Memory B cell (primary cell): ENCODE results near the gene TSPAN18.

Experiments used
- ATAC-seq: fragments of 150-1000 bp; cut with Tn5 transposase; 2 replicates; pipeline ENCODE4 v1.10.0; 2021; ENCODE audit warnings: low read depth, mild to moderate bottlenecking, moderate library complexity
- DNase-seq, 2 donors: peaks; one replicate each; pipeline ENCODE4 v3.0.0; 2022; ENCODE audit warnings: low spot score in 2 of 2
- H3K27ac Mint-ChIP-seq: one replicate; pipeline ENCODE4 v1.8.0; 2022; ENCODE audit warnings: mild to moderate bottlenecking, moderate library complexity, mixed read lengths
- H3K27me3 Mint-ChIP-seq: one replicate; pipeline ENCODE4 v1.8.0; 2022; ENCODE audit warnings: mixed read lengths
- H3K36me3 Mint-ChIP-seq: one replicate; pipeline ENCODE4 v1.8.0; 2022; ENCODE audit warnings: mild to moderate bottlenecking, mixed read lengths
- H3K4me1 Mint-ChIP-seq: one replicate; pipeline ENCODE4 v1.8.0; 2022; ENCODE audit warnings: mixed read lengths
- H3K4me3 Mint-ChIP-seq: one replicate; pipeline ENCODE4 v1.8.0; 2022; ENCODE audit warnings: mild to moderate bottlenecking, moderate library complexity, mixed read lengths
- H3K9me3 Mint-ChIP-seq: one replicate; pipeline ENCODE4 v1.8.0; 2022; ENCODE audit warnings: mixed read lengths

TSPAN18 gene

GRCh38 chr11:44726283-44727113 lies at the start of gene TSPAN18:
TSPAN18 (plus strand) TSS chr11:44726962; CDS start chr11:44906417, 179,455 bp downstream.
- Mint-ChIP-seq H3K36me3 (no peaks in the 10 kb centered on the region), H3K27me3 (peaks cover 2% of the 10 kb centered on the region), H3K4me1 (peaks cover 16% of the 10 kb centered on the region), H3K4me3 (peak within 1 kb of the TSS; percentile 94), H3K27ac (peak within 1 kb of the TSS; percentile 92), H3K9me3 (no peaks in the 10 kb centered on the region)
- peak; percentile 78 for ATAC-seq
- peak; percentile 36 to 51 for DNase-seq

GRCh38 chr11:44680982-44681597 lies 45.7 kb upstream of the TSPAN18 start:
- peaks cover 7% of the 10 kb centered on the region for H3K27me3 Mint-ChIP-seq
- H3K9me3 Mint-ChIP-seq: no peaks in the 10 kb centered on the region
- no peaks in the 10 kb centered on the region for H3K36me3 Mint-ChIP-seq
- H3K4me3 Mint-ChIP-seq: no peak overlapping the region
- no peak overlapping the region for H3K27ac Mint-ChIP-seq
- H3K4me1 Mint-ChIP-seq: no peaks in the 10 kb centered on the region
- no peak for DNase-seq
- ATAC-seq: no peak

GRCh38 chr11:44681698-44682097 lies 45.1 kb upstream of the TSPAN18 start:
- Mint-ChIP-seq H3K36me3 (no peaks in the 10 kb centered on the region), H3K9me3 (no peaks in the 10 kb centered on the region), H3K27me3 (peaks cover 7% of the 10 kb centered on the region), H3K4me1 (no peaks in the 10 kb centered on the region), H3K27ac (no peak overlapping the region), H3K4me3 (no peak overlapping the region)
- no peak for ATAC-seq
- no peak for DNase-seq

- H3K27me3 Mint-ChIP-seq: peaks cover 18% of the 10 kb centered on the region
- H3K27ac Mint-ChIP-seq: no peak overlapping the region
- H3K4me1 Mint-ChIP-seq: peaks cover 12% of the 10 kb centered on the region
- DNase-seq: no peak
- H3K9me3 Mint-ChIP-seq: no peaks in the 10 kb centered on the region
- H3K36me3 Mint-ChIP-seq: no peaks in the 10 kb centered on the region
- ATAC-seq: no peak
- H3K4me3 Mint-ChIP-seq: no peak overlapping the region
Measured at GRCh38 chr11:44684859-44685281, 41.9 kb upstream of the TSPAN18 start.

GRCh38 chr11:44687388-44687787 lies 39.4 kb upstream of the TSPAN18 start:
- no peak for DNase-seq
- Mint-ChIP-seq H3K36me3 (no peaks in the 10 kb centered on the region), H3K27ac (no peak overlapping the region), H3K4me3 (no peak overlapping the region), H3K9me3 (no peaks in the 10 kb centered on the region), H3K4me1 (peaks cover 12% of the 10 kb centered on the region), H3K27me3 (peaks cover 14% of the 10 kb centered on the region)
- no peak for ATAC-seq

GRCh38 chr11:44689265-44689664 lies 37.5 kb upstream of the TSPAN18 start:
- peaks cover 12% of the 10 kb centered on the region for H3K4me1 Mint-ChIP-seq
- H3K27me3 Mint-ChIP-seq: peaks cover 13% of the 10 kb centered on the region

GRCh38 chr11:44690651-44691050 lies 36.1 kb upstream of the TSPAN18 start:
- ATAC-seq (no peak), DNase-seq (no peak)
- Mint-ChIP-seq H3K4me1 (peaks cover 19% of the 10 kb centered on the region), H3K27me3 (peaks cover 13% of the 10 kb centered on the region), H3K27ac (no peak overlapping the region), H3K36me3 (no peaks in the 10 kb centered on the region), H3K4me3 (no peak overlapping the region), H3K9me3 (no peaks in the 10 kb centered on the region)

More at GRCh38 chr11:44689265-44689664, 37.5 kb upstream of the TSPAN18 start:
- ATAC-seq: no peak
- no peaks in the 10 kb centered on the region for H3K9me3 Mint-ChIP-seq
- H3K27ac Mint-ChIP-seq: no peak overlapping the region
- no peaks in the 10 kb centered on the region for H3K36me3 Mint-ChIP-seq
- H3K4me3 Mint-ChIP-seq: no peak overlapping the region
- DNase-seq: no peak

- DNase-seq (no peak), ATAC-seq (no peak)
- no peak overlapping the region for H3K4me3 Mint-ChIP-seq
- no peak overlapping the region for H3K27ac Mint-ChIP-seq
- no peaks in the 10 kb centered on the region for H3K36me3 Mint-ChIP-seq
- H3K27me3 Mint-ChIP-seq: peaks cover 13% of the 10 kb centered on the region
- peaks cover 16% of the 10 kb centered on the region for H3K4me1 Mint-ChIP-seq
- H3K9me3 Mint-ChIP-seq: no peaks in the 10 kb centered on the region
Measured at GRCh38 chr11:44692460-44692859, 34.3 kb upstream of the TSPAN18 start.

GRCh38 chr11:44693654-44694119 lies 33.1 kb upstream of the TSPAN18 start:
- Mint-ChIP-seq H3K9me3 (no peaks in the 10 kb centered on the region), H3K4me1 (peaks cover 6% of the 10 kb centered on the region), H3K27ac (peak overlapping the region; percentile 53), H3K27me3 (peaks cover 8% of the 10 kb centered on the region), H3K36me3 (no peaks in the 10 kb centered on the region), H3K4me3 (no peak overlapping the region)
- ATAC-seq (no peak), DNase-seq (no peak)

- Mint-ChIP-seq H3K36me3 (no peaks in the 10 kb centered on the region), H3K9me3 (no peaks in the 10 kb centered on the region), H3K27ac (peak overlapping the region; percentile 53), H3K27me3 (peaks cover 9% of the 10 kb centered on the region), H3K4me3 (peak overlapping the region; percentile 34), H3K4me1 (peaks cover 6% of the 10 kb centered on the region)
- peak; percentile 73 for ATAC-seq
- DNase-seq: no peak
Measured at GRCh38 chr11:44694443-44694842, 32.3 kb upstream of the TSPAN18 start.

GRCh38 chr11:44695169-44695833 lies 31.5 kb upstream of the TSPAN18 start:
- H3K9me3 Mint-ChIP-seq: no peaks in the 10 kb centered on the region
- peaks cover 6% of the 10 kb centered on the region for H3K4me1 Mint-ChIP-seq
- ATAC-seq (no peak), DNase-seq (no peak)
- H3K36me3 Mint-ChIP-seq: no peaks in the 10 kb centered on the region
- H3K27ac Mint-ChIP-seq: no peak overlapping the region
- peaks cover 13% of the 10 kb centered on the region for H3K27me3 Mint-ChIP-seq
- H3K4me3 Mint-ChIP-seq: no peak overlapping the region

- H3K27ac Mint-ChIP-seq: no peak overlapping the region
Measured at GRCh38 chr11:44698252-44698912, 28.4 kb upstream of the TSPAN18 start.

GRCh38 chr11:44699497-44700408 lies 27.0 kb upstream of the TSPAN18 start:
- Mint-ChIP-seq H3K4me1 (peaks cover 4% of the 10 kb centered on the region), H3K27me3 (peaks cover 31% of the 10 kb centered on the region), H3K27ac (no peak overlapping the region), H3K9me3 (no peaks in the 10 kb centered on the region), H3K36me3 (no peaks in the 10 kb centered on the region), H3K4me3 (no peak overlapping the region)
- DNase-seq (no peak), ATAC-seq (no peak)

More at GRCh38 chr11:44698252-44698912, 28.4 kb upstream of the TSPAN18 start:
- Mint-ChIP-seq H3K4me3 (no peak overlapping the region), H3K9me3 (no peaks in the 10 kb centered on the region), H3K36me3 (no peaks in the 10 kb centered on the region), H3K4me1 (peaks cover 6% of the 10 kb centered on the region), H3K27me3 (peaks cover 31% of the 10 kb centered on the region)
- no peak for DNase-seq
- ATAC-seq: no peak
